Globus pallidus (tissue), 1 donor: Measurements from ENCODE around the gene L3HYPDH.

Experiments used
- DNase-seq: peaks from one replicate; pipeline ENCODE4 v3.0.0-alpha.2; 2015; ENCODE audit warnings: low spot score

The L3HYPDH gene

GRCh38 chr14:59425322-59425935 is 58.8 kb downstream of the L3HYPDH start:
- DNase-seq: no peak

DNA sequence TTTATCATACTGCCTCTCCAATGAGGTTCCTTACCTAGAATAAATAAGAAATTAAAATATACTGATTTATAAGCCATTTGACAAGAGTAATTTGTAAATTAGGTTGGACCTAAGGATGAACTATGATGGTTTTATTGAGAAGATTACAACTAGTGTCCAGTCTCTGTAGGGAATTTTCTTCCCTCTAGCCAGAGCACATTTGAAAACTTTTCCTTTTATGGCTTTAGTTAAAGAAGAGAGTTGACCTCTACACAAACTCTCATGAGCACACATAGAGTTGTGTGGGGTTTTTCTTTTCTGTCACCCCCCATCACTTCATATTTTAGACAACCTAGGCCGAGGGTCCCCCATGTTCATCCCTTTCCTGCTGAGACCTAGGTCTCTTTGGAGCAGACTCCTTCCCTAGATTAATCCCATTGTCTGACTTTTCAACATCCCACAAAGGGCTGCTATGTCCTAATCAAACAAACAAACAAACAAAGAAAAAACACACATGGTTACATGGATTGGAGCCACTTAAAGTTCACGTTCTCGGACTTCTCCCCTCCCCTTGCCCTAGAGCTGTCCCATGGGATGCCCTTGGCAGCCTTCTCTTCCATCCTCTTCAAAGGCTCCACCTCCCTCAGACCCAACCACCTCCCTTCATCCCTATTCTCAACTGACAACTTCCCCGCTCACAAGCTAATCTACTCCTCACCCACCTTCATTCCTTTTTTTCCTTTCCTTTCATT is 59.7 kb downstream of the L3HYPDH start:
- DNase-seq: no peak
